DOHH2 (cell line): ENCODE measurements around the gene HES2.

Experiments
- CTCF ChIP-seq: fragments of 200-600 bp; sonication (generic); IDR thresholded peaks from one replicate; pipeline ENCODE4 v1.5.1; 2014; ENCODE audit warnings: antibody characterized with exemption, mild to moderate bottlenecking, low read depth, low read length; ENCODE audit not compliant: poor library complexity, severe bottlenecking
- EZH2phosphoT487 ChIP-seq: fragments of 200-600 bp; sonication (generic); IDR thresholded peaks from 2 replicates; pipeline ENCODE4 v1.6.1; 2017; ENCODE audit warnings: borderline replicate concordance, mild to moderate bottlenecking, antibody characterized with exemption, low read length, moderate library complexity, mixed read lengths

- TF ChIP-seq CTCF (no peak), EZH2phosphoT487 (no peak)
Measured at GRCh38 chr1:6417961-6418667, 1.6 kb downstream of the HES2 start.
